ENCODE data around the gene KBTBD7. TPM values are rescaled to one million over a fixed set of nuclear protein-coding genes. Genes with fewer than 3 reads are reported as not detected.

KBTBD7 gene
- total RNA-seq, 1 donor from 2014 or later = 10.6 TPM

GRCh38 chr13:41196620-41197019 lies 2.3 kb upstream of the KBTBD7 start:
- H3K4me1 Mint-ChIP-seq (ENCODE audit: low read depth) = peaks cover 21% of the 10 kb centered on the region
- TF ChIP-seq CTCF (IDR thresholded peaks at IDR 0.05) = peak; percentile 54
- no peak overlapping the region for H3K27ac Mint-ChIP-seq (ENCODE audit: unreplicated experiment)
- H3K27me3 Mint-ChIP-seq (ENCODE audit: low read depth) = no peaks in the 10 kb centered on the region
- no peak for DNase-seq (ENCODE audit: low spot score)
- peaks cover 5% of the 10 kb centered on the region for H3K9me3 Mint-ChIP-seq (ENCODE audit: low read depth)
- no peak overlapping the region for H3K4me3 Mint-ChIP-seq (ENCODE audit: unreplicated experiment)
- peaks cover 8% of the 10 kb centered on the region for H3K36me3 Mint-ChIP-seq (ENCODE audit: low read depth)

- DNase-seq (ENCODE audit: low spot score) = no peak
- TF ChIP-seq CTCF (IDR thresholded peaks at IDR 0.05) = no peak
- H3K9me3 Mint-ChIP-seq (ENCODE audit: low read depth) = peaks cover 5% of the 10 kb centered on the region
- no peaks in the 10 kb centered on the region for H3K27me3 Mint-ChIP-seq (ENCODE audit: low read depth)
- H3K4me1 Mint-ChIP-seq (ENCODE audit: low read depth) = peaks cover 23% of the 10 kb centered on the region
- H3K4me3 Mint-ChIP-seq (ENCODE audit: unreplicated experiment) = no peak overlapping the region
- peaks cover 8% of the 10 kb centered on the region for H3K36me3 Mint-ChIP-seq (ENCODE audit: low read depth)
- no peak overlapping the region for H3K27ac Mint-ChIP-seq (ENCODE audit: unreplicated experiment)
Measured at GRCh38 chr13:41196011-41196410, 1.6 kb upstream of the KBTBD7 start.

- peak overlapping the region; percentile 86 for H3K4me3 Mint-ChIP-seq (ENCODE audit: unreplicated experiment)
- H3K27ac Mint-ChIP-seq (ENCODE audit: unreplicated experiment) = no peak overlapping the region
- H3K27me3 Mint-ChIP-seq (ENCODE audit: low read depth) = no peaks in the 10 kb centered on the region
- H3K4me1 Mint-ChIP-seq (ENCODE audit: low read depth) = peaks cover 31% of the 10 kb centered on the region
- peaks cover 12% of the 10 kb centered on the region for H3K9me3 Mint-ChIP-seq (ENCODE audit: low read depth)
- no peak for TF ChIP-seq CTCF (IDR thresholded peaks at IDR 0.05)
- H3K36me3 Mint-ChIP-seq (ENCODE audit: low read depth) = peaks cover 11% of the 10 kb centered on the region
- DNase-seq (ENCODE audit: low spot score) = no peak
Measured at GRCh38 chr13:41193469-41193868, 900 bp downstream of the KBTBD7 start.

- DNase-seq (ENCODE audit: low spot score) = no peak
- Mint-ChIP-seq H3K27ac (ENCODE audit: unreplicated experiment) (no peak overlapping the region), H3K27me3 (ENCODE audit: low read depth) (no peaks in the 10 kb centered on the region), H3K9me3 (ENCODE audit: low read depth) (peaks cover 12% of the 10 kb centered on the region), H3K4me1 (ENCODE audit: low read depth) (peaks cover 25% of the 10 kb centered on the region), H3K36me3 (ENCODE audit: low read depth) (peaks cover 9% of the 10 kb centered on the region), H3K4me3 (ENCODE audit: unreplicated experiment) (no peak overlapping the region)
- no peak for TF ChIP-seq CTCF (IDR thresholded peaks at IDR 0.05)
Measured at GRCh38 chr13:41188584-41188983, 5.8 kb downstream of the KBTBD7 start.

- no peaks in the 10 kb centered on the region for H3K27me3 Mint-ChIP-seq (ENCODE audit: low read depth)
- H3K9me3 Mint-ChIP-seq (ENCODE audit: low read depth) = peaks cover 8% of the 10 kb centered on the region
- no peak overlapping the region for H3K4me3 Mint-ChIP-seq (ENCODE audit: unreplicated experiment)
- peaks cover 3% of the 10 kb centered on the region for H3K36me3 Mint-ChIP-seq (ENCODE audit: low read depth)
- TF ChIP-seq CTCF (IDR thresholded peaks at IDR 0.05) = no peak
- peaks cover 10% of the 10 kb centered on the region for H3K4me1 Mint-ChIP-seq (ENCODE audit: low read depth)
- DNase-seq (ENCODE audit: low spot score) = no peak
- no peak overlapping the region for H3K27ac Mint-ChIP-seq (ENCODE audit: unreplicated experiment)
Measured at GRCh38 chr13:41186481-41186880, 7.9 kb downstream of the KBTBD7 start.

Data from chondrocyte (in vitro differentiated cells).